GM13976 (cell line): ENCODE data around the gene FTH1.

Source experiments
- DNase-seq: peaks from one replicate; pipeline ENCODE4 v3.0.0; 2012; ENCODE audit warnings: low spot score
- CTCF ChIP-seq: IDR thresholded peaks from 2 replicates; pipeline ENCODE4 v1.5.1; 2012; ENCODE audit warnings: borderline replicate concordance, mild to moderate bottlenecking; ENCODE audit not compliant: insufficient read depth; ENCODE audit errors: extremely low read depth, missing control alignments, control extremely low read depth
- in situ Hi-C: fragments of 300-500 bp; cut with MboI; formaldehyde crosslinking; loops from one replicate; pipeline ENCODE4 v1.12.0; 2022; ENCODE audit warnings: low sequenced_read_pairs, mixed read lengths, inconsistent platforms; ENCODE audit not compliant: unreplicated experiment

The FTH1 gene

DNA sequence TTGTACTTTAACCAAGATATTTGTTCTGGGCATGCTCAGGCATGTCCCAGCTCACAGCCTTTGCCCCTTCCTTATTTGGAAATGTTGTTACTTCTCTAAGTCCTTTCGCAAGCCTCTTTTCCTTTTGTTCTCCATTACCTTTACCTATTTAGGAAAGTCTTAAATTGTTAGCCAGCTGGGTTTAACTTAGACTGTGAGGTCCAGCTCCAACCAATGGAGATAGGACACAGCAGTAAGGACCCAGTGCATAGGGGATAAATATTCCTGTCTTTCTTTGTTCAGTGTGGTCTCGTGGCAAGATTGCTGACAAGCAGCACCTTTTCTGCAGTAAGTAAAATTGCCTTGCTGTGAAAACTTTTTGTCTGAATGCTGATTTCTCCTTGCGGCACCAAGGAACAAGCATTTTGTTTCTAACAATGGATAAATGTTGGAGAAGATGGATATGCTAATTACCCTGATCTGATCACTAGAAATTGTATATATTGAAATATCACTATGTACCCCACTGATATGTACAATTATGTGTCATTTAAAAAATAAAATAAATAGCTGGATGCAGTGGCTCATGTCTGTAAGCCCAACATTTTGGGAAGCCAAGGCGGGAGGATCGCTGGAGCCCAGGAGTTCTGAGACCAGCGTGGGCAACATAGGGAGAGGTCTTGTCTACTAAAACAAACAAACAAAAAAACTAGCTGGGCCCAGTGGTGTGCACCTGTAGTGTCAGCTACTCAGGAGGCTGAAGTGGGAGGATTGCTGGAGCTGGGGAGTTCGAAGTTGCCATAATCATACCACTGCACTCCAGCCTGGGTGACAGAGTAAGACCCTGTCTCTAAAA, 31.9 kb upstream of the FTH1 start:
- in situ Hi-C loops = no loop called here
- no peak for DNase-seq

DNA sequence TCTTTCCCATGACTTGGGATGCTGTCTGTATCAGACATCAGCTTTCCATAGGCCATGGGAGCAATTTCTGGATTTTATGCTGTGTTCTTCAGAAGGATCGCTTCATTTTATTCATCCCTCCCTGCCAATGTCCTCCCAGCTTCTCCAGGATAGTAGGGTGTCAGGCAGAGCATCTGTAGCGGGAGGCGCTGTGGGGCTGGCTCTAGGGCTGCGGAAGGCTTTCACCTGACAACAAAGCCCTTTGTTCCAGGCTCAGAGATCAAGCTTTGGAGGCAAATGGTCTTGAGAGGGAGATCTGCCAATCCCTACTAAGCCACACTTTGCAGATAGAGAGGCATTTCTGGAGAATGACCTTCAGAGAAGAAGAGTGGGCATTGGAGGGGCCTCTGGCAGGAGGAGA, 29.5 kb upstream of the FTH1 start:
- in situ Hi-C loops = no loop called here
- no peak for TF ChIP-seq CTCF
- DNase-seq = peak; percentile 15

More for the DNA sequence above, 31.9 kb upstream of the FTH1 start:
- TF ChIP-seq CTCF = no peak

GRCh38 chr11:61994981-61995380, 27.5 kb upstream of the FTH1 start:
- no peak for DNase-seq
- in situ Hi-C loops = no loop called here
- no peak for TF ChIP-seq CTCF

DNA sequence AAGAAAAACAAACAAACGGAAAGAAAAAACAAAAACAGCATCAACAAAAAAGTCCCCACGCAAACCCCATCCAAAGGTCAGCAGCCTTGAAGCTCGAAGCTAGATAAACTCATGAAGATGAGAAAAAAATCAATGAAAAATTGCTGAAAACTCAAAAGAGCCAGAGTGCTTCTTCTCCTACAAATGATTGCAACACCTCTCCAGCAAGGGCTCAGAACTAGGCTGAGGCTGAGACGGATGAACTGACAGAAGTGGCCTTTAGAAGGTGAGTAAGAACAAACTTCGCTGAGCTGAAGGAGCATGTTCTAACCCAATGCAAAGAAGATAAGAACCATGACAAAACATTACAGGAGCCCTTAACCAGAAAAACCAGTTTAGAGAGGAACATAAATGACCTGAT, 18.4 kb upstream of the FTH1 start:
- no peak for DNase-seq
- in situ Hi-C loops = no loop called here
- TF ChIP-seq CTCF = no peak

- DNase-seq = no peak
- TF ChIP-seq CTCF = no peak
- in situ Hi-C loops = no loop called here
These were observed 16.0 kb upstream of the FTH1 start for GRCh38 chr11:61983419-61983818.

DNA sequence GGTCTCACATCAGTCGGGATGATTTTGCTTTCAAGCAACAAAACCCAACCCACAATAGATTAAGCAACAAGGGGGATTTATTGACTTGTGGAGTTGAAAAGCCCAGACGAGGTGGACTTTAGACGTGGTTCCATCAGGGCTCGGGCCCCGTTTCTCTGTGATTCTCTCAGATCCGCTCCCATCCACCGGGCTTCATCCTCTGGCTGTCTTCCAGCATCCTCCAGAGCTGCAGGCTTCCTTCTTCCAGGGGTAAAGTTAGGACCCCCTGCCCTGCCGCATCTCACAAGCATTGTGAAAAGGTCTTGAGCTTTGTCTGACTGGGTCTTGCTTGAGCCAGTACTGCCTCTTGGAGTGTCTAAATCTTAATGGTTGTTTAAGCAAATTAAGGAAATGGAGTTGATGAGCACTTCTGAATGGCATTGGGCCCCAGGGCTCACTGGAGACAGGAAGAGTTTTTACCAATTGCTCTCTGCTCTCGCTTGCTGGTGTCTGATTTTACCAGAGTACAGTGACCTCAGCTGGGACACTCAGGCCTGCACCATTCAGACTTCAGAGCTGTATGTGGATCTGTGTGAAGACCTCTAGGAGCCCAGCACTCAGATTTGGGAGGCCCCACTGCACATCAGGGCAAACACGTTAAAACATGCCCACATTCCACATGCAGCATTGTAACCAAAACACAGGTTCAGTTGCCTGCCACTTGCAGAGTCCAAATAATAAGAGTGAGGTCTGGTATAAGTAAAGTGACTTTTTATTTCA, 13.5 kb upstream of the FTH1 start:
- in situ Hi-C loops = no loop called here
- no peak for TF ChIP-seq CTCF
- no peak for DNase-seq
